T47D (cell line): ENCODE data around the gene FNDC10.

Source experiments
- DNase-seq, 2 experiments: peaks; one replicate each; pipeline versions ENCODE4 v3.0.0 to v3.0.0-alpha.2; 2011 to 2012; ENCODE audit warnings: low read depth in 1 of 2, low spot score in 1 of 2
- JUND ChIP-seq: IDR thresholded peaks from 2 replicates; pipeline ENCODE4 v1.6.1; 2012; ENCODE audit warnings: low read depth
- in situ Hi-C: cut with HindIII; loops from 2 replicates; pipeline ENCODE4 v1.10.0; 2016; ENCODE audit warnings: low sequenced_read_pairs, low pct_unique_long_range_greater_than_20kb

FNDC10 gene

GRCh38 chr1:1631782-1632420, 32.0 kb upstream of the FNDC10 start, which contains the start of gene MMP23B:
Gene MMP23B (plus strand): TSS chr1:1632173. CDS start chr1:1632219, 46 bp downstream.
- in situ Hi-C loops = no loop called here
- TF ChIP-seq JUND = no peak
- DNase-seq = no peak

GRCh38 chr1:1630965-1631781, 31.2 kb upstream of the FNDC10 start:
- in situ Hi-C loops = no loop called here
- no peak for TF ChIP-seq JUND
- DNase-seq = no peak

GRCh38 chr1:1630191-1630964, 30.4 kb upstream of the FNDC10 start:
- no peak for TF ChIP-seq JUND
- in situ Hi-C loops = no loop called here
- no peak for DNase-seq

- no peak for DNase-seq
Measured at GRCh38 chr1:1629430-1630190, 29.7 kb upstream of the FNDC10 start.

GRCh38 chr1:1628754-1629429, 29.0 kb upstream of the FNDC10 start:
- in situ Hi-C loops = no loop called here

More at GRCh38 chr1:1629430-1630190, 29.7 kb upstream of the FNDC10 start:
- in situ Hi-C loops = no loop called here
- no peak for TF ChIP-seq JUND

GRCh38 chr1:1627829-1628753, 28.2 kb upstream of the FNDC10 start:
- TF ChIP-seq JUND = no peak
- in situ Hi-C loops = no loop called here

More at GRCh38 chr1:1628754-1629429, 29.0 kb upstream of the FNDC10 start:
- TF ChIP-seq JUND = no peak
- DNase-seq = no peak

GRCh38 chr1:1627261-1627828, 27.4 kb upstream of the FNDC10 start:
- in situ Hi-C loops = no loop called here
- DNase-seq = no peak
- TF ChIP-seq JUND = no peak

More at GRCh38 chr1:1627829-1628753, 28.2 kb upstream of the FNDC10 start:
- DNase-seq = no peak

GRCh38 chr1:1626207-1627141, 26.5 kb upstream of the FNDC10 start:
- no peak for TF ChIP-seq JUND
- DNase-seq = no peak
- in situ Hi-C loops = no loop called here

GRCh38 chr1:1625824-1626206, 25.9 kb upstream of the FNDC10 start:
- TF ChIP-seq JUND = no peak

GRCh38 chr1:1625404-1625775, 25.5 kb upstream of the FNDC10 start:
- DNase-seq = no peak
- no peak for TF ChIP-seq JUND
- in situ Hi-C loops = no loop called here

More at GRCh38 chr1:1625824-1626206, 25.9 kb upstream of the FNDC10 start:
- in situ Hi-C loops = no loop called here
- DNase-seq = no peak
